Activated CD4-positive, CD25-positive, alpha-beta regulatory T cell treated with anti-CD3 and anti-CD28 coated beads, Interleukin-2, amount 50 U/mL, for 72 hours (primary cell): ENCODE data around the gene TSC22D1.

Experiments used
- DNase-seq: peaks from one replicate; pipeline ENCODE4 v3.0.0; 2021

The TSC22D1 gene

GRCh38 chr13:44422755-44423643, 153.1 kb downstream of the TSC22D1 start:
- DNase-seq = no peak

- no peak for DNase-seq
Observed at GRCh38 chr13:44421853-44422525, 154.1 kb downstream of the TSC22D1 start.

GRCh38 chr13:44420376-44421220, 155.5 kb downstream of the TSC22D1 start:
- DNase-seq = no peak

- DNase-seq = no peak
Observed at GRCh38 chr13:44417876-44418275, 158.3 kb downstream of the TSC22D1 start.

- no peak for DNase-seq
Observed at GRCh38 chr13:44417446-44417845, 158.7 kb downstream of the TSC22D1 start.

- no peak for DNase-seq
Observed at GRCh38 chr13:44416744-44417143, 159.4 kb downstream of the TSC22D1 start.

GRCh38 chr13:44416301-44416700, 159.8 kb downstream of the TSC22D1 start:
- DNase-seq = no peak

GRCh38 chr13:44415815-44416214, 160.3 kb downstream of the TSC22D1 start:
- no peak for DNase-seq

GRCh38 chr13:44414716-44415115, 161.4 kb downstream of the TSC22D1 start:
- no peak for DNase-seq

- no peak for DNase-seq
Observed at GRCh38 chr13:44413095-44413494, 163.0 kb downstream of the TSC22D1 start.

GRCh38 chr13:44412346-44412935, 163.7 kb downstream of the TSC22D1 start:
- DNase-seq = no peak

GRCh38 chr13:44411841-44412240, 164.3 kb downstream of the TSC22D1 start:
- no peak for DNase-seq

- no peak for DNase-seq
Observed at GRCh38 chr13:44410328-44410859, 165.7 kb downstream of the TSC22D1 start.

- no peak for DNase-seq
Observed at GRCh38 chr13:44409595-44409994, 166.5 kb downstream of the TSC22D1 start.

- no peak for DNase-seq
Observed at GRCh38 chr13:44407891-44408290, 168.2 kb downstream of the TSC22D1 start.

- DNase-seq = no peak
Observed at GRCh38 chr13:44407379-44407778, 168.8 kb downstream of the TSC22D1 start.

- no peak for DNase-seq
Observed at GRCh38 chr13:44406617-44407016, 169.5 kb downstream of the TSC22D1 start.

- no peak for DNase-seq
Observed at GRCh38 chr13:44404261-44405132, 171.6 kb downstream of the TSC22D1 start.

GRCh38 chr13:44403461-44404056, 172.6 kb downstream of the TSC22D1 start:
- no peak for DNase-seq

- DNase-seq = no peak
Observed at GRCh38 chr13:44402899-44403445, 173.2 kb downstream of the TSC22D1 start.

GRCh38 chr13:44401577-44401976, 174.6 kb downstream of the TSC22D1 start:
- DNase-seq = no peak
